ENCODE results near the gene CD22. TPM values are rescaled to one million over a fixed set of nuclear protein-coding genes. Genes with fewer than 3 reads are reported as not detected.

Gene CD22
- total and polyA plus RNA-seq, 2 of the 8 experiments (the other 6 are each of a cell fraction or from before 2014, with no cell fraction given) = 0.06 to 0.60 TPM

- TF ChIP-seq MAX (IDR thresholded peaks at IDR 0.05) = no peak
- no peak for TF ChIP-seq CHD1 (IDR thresholded peaks at IDR 0.05; ENCODE audit: low read depth, low read length)
- no peak for TF ChIP-seq RFX5 (IDR thresholded peaks at IDR 0.05; ENCODE audit: borderline replicate concordance, low read depth, low read length)
- no peak for TF ChIP-seq SIX5 (IDR thresholded peaks at IDR 0.05; ENCODE audit: low read depth, low read length)
- TF ChIP-seq BACH1 (IDR thresholded peaks at IDR 0.05; ENCODE audit: low read length) = no peak
These were observed 48.8 kb upstream of the CD22 start (continued) for GRCh38 chr19:35279985-35280821.

Data from H1 (cell line).